Inflammatory macrophage treated with lipopolysaccharide for 4 hours (primary cell): Measurements from ENCODE around the gene PLXNB1.

Experiments used
- DNase-seq: peaks from one replicate; pipeline ENCODE4 v3.0.0-alpha.2; 2020

The PLXNB1 gene

DNA sequence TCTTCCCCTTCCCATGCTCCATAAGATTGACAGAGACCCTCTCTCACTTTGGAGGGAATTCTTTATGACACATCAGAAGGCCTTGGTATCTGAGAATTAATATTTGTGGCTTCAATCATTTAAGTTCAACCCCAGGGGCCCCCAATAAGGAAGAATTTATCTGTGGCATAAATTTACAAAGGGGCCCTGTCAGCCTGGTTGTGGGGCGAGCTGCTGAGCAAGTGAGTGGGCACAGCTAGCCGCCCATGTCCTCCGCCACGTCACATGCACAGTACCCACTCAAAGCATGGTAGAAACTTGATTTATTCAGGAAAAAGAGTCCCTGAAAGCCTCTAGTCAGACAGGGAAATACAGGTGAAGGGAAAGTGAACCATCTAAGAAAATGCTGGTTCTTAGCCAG, 13.3 kb downstream of the PLXNB1 start:
- DNase-seq, result no peak

DNA sequence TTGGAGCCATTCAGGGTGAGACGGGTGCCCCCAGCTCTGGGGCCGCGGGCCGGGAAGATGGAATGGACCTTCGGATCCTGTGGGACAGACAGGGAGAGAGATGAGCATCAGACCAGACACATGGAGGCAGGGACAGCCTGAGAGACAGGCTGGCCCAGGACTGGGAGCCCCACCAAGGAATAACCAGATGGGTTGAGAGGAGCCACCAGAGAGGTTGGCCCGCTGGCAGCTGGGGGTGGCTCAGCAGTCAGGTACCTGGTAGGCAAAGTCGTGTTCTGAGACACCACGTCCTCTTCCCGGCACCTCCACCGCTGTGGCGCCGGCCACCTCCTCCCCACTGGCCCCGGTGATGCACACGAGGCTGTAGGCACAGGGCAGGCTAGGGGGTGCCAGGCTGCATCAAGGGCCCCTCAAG, 13.8 kb downstream of the PLXNB1 start:
- no peak for DNase-seq

DNA sequence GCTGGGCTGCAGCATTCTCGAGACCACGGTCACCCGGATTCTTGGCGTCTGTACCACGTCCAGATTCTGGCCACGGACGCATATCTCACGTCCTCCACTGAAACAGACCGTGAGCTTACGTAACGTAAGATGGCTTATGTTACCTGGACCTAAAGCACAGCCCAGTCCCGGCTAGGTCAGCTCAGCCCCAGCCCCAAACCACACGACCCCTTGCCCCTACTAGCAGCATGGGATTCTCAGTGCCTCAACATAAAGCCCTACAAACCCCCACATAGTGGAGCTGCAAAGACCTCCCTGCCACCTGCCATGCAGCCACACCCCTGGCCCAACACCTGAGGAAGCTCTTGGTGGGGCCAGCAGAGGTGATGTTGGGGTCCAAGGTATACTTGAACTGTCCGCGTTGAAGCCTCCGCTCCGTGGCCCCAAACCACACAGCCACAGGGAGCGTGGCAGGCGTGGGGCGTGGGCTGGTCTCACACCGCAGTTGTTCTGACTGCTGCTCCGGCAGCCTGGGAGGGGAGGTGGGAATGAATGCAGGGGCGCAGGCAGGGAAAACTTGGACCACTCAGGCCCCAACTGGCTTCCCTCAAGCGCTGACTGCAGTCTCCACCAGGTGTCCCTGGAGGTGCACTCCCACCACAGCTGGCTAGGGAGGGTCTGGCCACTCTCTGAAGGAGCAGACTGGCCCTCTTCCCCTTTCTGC, 14.5 kb downstream of the PLXNB1 start:
- DNase-seq, result no peak

DNA sequence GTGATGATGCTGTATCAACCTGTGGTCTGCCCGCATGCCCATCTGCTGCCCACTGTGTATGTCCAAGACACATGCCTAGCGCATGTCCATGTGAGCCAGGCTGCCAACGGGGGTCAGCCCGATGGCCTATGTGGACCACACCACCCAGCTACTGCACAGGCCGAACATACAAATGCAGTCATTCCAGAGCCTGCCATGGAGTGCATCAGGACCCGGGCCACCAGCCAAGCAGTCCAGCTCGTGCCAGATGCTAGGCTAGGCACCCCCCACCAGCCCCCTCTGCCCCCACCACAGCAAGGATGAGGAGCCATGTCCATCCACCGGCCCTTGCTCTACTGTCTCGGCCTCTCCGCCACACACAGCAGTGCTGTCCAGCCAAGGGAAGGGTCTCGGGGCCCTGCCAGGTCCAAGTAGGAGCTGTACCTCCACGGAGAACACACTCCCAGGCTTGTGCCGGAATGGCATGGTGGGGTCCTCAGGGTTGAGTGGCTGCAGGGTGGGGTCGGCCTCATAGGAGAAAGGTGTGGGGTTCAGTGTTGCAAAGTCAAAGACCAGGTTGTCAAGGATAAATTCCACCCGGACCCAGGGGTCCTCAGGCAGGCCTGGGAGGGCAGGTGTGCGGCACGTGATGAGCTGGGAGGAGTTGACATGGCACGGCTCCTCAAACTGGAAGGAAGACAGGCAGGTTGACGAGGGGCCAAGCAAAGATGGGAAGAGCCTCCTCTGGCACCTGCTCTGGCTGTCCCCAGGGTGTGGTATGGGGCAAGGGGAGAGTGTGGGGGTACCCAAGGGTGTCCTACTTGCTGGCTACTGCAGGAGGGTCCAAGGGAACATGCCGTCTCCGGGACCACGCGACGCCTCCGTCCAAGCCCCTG, 15.3 kb downstream of the PLXNB1 start:
- no peak for DNase-seq

DNA sequence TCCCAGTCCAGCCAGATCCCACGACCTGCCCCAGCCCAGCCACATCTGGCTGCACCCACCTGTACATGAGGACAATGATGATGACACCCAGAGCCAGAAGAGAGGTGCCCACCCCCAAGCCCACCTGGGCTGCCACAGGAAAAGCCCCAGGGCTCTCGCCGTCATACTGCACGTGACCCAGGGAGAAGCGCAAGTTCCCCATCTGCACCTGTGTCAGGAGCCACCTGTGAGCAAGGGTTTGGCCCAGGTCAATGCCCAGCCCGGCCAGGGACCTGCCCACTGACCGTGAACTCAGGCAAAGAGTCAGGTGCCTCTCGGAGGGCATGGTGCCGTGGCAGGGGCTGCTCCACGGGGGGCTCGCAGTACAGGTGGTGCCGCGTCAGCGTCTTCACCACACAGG, 16.3 kb downstream of the PLXNB1 start:
- DNase-seq, result no peak

DNA sequence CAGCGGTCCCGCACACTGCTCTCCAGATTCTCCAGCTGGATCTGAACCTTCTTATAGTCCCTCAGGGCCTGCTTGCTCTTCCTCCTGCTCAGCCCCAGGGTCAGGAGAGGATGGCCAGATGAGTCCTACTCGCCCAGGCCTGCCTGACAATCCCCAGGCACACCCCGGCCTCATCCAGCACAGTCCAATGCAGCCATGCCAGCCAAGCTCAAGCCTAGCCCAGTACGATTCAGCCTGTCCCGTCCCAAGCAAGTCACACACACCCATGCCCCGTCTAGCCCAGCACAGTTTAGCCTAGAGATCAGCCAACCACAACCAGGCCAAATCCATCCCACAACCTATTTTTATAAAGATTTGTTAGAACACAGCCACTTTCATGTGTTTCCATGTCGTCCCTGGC, 16.8 kb downstream of the PLXNB1 start:
- no peak for DNase-seq

DNA sequence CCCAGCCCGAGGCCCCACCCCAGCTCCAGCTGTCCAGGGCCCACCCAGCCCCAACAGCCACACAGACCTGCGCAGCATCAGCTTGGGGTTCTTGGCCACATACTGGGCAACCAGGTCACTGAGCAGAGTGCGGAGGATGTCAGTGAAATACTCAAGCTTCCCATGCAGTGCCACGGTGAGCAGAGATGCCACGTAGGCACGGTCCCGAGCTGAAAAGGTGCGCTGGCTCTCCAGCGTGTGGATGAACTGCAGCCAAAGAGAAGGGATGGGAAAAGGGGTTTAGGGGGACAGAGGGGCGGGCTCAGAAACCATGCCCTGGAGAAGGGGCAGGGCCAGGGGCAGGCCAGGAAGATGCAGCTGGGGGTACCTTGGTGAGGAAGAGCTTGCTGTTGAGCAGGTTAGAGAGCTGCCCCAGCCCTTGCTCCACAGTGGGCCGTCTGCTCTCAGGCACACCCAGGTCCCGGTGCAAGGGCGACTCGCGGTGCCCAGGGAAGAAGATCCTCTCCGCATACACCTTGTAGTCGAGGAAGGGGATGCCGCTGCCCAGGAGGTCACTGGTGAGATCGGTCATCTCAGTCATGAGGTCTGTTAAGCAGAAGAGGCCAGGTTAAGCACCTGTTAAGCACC, 17.4 kb downstream of the PLXNB1 start:
- DNase-seq, result no peak

DNA sequence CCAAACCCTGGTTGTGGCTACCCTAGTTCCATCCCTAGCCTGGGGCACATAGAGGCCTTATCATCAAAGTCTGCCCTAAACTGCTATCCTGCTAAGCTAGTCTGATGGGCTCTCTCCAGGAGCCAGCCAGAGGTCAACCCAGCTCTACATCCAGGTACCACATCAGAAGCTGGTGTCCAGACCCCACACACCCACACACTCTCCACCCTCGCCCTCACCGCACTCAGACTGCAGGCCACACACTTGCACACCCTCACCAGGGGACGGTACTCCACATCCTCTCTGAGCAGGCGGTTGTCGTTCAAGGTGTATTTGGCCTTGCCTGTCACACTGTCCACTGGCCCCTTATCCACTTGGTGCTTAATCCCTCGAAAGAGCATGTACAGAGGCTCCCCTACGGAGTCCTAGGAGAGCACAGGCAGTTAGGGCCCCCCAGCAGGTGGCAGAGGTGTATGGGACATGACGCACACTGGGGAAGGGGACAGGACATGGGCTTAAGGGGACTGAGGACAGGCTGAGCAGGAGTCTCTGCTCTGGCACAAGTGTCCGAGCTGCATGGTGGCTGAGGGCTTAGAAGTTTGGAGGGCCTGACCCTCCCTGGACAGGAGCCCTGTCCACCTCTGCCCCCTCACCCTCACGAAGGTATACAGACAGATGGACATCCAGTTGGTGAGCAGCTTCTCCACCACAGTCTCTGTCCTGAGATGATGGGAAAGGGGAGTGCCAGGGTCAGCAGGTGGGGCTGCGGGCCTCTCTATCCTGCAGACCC, 18.1 kb downstream of the PLXNB1 start:
- no peak for DNase-seq

DNA sequence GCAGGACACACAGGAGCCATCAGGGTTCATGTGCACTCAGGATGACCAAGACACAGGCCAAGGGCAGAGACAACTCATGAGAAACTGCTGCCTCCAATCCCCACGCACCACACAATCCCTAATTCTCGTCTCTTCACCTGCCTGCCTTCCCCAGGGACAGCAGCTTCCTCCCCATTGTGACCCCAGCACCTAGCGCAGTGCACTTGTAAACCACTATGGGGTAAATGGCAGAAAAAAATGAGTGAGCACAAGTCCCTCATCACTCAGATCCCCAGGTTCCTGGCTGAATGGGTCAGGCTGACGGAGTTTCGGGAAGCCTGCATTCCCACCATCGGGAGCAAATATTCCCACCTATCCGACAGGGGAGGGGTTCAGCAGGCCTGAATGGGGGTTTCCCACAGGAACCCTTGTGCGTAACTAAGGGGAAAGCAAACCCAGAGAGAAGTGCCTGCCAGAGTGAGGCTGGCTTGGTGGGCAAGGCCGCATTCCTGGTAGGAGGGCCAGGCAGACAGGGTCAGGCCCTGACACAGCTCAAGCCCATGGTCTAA, 18.8 kb downstream of the PLXNB1 start:
- DNase-seq, result no peak

DNA sequence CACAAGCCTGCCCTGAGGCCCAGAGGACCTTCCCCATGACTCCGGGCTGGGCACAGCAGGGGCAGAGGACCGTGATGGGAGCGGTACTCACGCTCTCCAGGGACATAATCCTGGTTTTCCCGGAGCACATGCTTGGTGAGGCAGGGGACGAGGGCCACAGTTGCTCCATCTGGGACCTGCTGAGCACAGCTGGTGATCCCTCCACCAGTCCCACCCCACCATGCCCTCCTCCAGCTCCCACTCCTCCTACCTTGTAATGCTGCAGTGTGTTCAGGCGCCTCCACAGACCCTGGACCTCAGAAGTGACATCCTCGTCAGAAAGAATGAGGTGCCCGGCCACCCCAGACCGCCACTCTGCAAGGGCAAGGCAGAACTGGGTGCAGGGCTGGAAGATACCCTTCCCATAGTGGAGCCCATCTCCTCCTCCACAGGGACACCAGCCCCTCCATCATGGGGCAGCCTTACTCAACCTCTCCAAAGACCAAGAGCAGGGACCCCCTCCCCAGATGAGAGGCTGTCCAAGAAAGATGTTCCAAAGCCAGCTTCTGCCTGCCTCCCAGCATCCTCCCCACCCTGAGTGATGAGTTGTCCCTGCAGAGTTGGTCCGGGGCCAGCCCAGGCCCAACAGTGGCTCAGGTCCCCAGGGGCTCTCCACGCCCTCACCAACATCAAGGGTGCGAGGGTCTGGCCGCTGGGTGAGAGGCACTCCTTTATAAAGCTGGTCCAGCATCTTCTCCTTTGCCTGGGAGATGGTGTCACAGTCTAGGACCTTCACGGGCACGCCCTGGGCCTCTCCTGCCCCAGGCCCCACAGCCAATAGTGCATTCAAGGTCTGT, 19.5 kb downstream of the PLXNB1 start:
- DNase-seq, result no peak

DNA sequence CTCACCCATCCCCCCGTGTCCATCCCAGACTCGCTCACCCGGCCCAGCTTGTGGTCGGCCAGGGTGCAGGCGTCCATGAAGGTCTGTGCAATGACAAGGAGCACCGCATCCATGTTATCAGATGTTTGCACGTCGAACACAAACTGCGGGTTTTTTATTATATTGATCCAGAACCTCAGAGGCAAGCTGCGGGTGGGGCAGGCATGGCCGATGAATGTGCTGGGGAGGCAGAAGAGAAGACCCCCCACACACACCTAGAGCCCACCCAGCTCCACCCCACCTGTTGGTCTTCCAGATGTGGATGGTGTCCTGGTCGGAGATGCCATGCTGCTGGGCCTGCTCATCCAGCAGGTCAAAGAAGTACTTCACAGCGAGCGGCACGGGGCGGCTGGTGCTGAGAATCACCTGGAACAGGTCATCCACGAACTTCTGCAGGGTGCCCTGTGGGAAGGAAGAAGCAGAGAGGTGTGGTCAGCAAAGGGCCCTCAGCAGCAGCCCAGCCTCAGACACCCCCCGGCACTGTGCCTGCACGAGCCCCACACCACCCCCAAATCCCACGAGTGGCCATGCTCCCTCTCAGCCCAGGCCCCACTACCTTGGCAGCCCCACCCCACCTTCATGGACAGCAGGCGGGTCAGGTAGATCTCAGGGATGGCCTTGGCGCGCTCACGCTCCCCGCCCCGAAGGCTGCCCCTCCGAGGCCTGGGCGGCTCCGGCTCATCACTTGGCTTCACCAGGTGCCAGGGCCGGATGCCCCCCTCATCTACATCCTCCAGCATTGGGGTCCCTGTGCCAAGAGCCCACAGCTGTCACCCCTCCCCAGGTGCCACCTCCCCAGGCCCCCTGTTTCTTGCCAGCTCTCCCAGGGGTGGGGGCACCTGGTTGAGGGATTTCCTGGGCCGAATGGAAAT, 20.3 kb downstream of the PLXNB1 start:
- DNase-seq, result no peak

DNA sequence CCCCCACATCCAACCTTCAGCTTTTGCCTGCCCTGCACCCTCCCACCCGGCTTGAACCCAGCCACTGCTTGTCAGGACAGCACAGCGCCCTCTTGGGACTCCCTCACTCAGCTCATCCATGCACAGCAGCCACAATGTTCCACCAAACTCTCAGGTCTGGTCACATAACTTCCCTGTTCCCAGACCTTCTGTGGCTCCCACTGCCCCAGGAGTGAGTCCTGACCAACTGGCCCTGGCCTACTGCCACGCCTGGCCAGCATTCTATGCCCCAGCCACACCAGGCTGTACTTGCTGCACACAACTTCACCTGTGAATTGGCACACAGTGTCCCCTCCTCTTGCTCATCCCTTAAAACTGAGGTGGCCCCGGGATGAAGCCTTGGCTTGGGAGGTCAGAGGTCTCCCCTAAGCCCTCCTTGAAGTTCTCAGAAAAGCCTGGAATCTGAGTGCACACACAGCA, 21.0 kb downstream of the PLXNB1 start:
- no peak for DNase-seq

DNA sequence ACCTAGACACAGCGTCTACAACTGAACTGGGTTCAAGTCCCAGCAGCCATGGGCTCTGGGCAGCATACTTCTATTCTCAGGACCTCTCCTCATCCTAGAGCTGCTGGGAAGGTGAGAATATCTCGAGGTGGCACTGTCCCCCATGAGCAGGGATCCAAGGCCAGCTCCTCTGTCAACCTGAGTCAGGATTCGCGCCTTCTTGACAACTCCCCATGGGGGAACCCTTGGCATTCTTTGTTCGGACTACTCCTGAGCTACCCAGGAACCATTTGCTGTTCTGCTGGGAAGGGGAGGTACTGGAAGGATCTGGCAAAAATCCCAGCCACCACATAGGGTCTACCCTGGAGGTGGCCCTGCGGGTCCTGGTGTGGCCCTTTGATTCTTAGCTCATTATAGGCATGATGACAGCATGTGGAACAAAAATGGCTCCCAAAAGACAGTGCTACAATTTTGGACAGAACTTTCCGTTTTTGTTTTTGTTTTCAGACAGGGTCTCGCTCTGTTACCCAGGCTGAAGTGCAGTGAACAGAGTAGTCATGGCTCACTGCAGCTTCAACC, 22.3 kb downstream of the PLXNB1 start:
- no peak for DNase-seq

DNA sequence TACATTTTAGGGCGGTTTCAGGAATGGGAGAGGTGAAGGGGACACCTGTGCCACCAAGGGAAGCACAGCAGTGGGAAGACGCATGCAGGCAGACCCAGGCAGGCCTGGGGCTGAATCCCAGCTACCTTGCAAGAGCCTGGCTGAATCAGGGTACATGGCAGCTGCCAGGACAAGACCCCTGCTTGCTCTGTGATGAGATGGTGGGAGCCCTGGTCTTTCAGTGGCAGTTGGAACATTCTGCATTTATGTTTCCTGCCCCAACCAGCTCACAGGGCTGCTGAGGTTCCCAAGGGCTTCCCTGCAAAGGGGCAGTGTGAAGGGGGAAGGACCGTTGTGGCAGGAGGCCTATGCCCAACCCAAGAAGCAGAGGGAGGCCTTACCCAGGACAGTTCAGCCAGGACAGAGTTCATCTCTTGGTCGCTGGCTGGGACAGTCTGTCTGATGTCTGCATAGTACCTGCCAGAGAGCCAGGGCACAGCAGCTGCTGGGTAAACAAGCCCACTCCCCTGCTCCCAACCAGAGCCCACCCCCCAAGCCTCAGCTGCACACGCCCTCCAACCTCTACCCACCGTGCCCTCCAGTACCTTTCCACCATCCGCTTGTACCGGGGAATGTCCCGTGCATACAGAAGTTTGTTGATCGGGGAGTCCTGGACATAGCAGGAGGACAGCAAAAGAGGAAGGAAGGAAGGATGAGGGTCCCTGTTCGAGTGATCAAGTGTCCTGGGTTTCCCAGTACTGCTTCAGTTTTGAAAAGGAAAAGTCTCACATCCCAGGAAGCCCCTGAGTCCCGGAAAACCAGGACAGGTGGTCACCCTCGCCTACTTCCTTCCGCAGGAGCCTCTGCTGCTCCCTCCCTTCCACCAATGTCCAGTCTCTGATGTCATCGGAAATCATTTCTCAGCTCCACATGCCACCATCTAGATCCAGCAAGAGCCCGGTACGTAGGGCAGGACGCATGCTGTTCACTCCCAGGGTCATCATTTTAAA, 23.1 kb downstream of the PLXNB1 start:
- no peak for DNase-seq

DNA sequence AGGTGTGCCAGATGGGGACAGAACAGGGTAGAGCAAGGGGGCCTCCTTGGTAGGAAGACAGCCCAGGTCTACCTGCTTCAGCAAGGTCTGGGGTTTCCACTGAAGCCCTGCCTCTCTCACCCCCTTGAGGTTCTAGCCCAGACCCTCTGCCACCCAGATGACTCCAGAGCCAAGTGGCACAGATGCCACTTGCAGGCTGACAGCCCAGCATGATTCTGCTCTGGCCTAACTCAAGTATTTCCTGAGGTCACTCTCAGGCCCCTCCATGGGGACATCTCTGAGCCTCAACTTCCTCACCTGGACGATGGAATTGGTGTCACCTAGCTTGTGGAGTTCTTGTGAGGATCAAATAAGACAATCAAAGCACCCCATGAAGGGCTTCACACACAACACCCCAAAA, 23.9 kb downstream of the PLXNB1 start:
- DNase-seq, result no peak

DNA sequence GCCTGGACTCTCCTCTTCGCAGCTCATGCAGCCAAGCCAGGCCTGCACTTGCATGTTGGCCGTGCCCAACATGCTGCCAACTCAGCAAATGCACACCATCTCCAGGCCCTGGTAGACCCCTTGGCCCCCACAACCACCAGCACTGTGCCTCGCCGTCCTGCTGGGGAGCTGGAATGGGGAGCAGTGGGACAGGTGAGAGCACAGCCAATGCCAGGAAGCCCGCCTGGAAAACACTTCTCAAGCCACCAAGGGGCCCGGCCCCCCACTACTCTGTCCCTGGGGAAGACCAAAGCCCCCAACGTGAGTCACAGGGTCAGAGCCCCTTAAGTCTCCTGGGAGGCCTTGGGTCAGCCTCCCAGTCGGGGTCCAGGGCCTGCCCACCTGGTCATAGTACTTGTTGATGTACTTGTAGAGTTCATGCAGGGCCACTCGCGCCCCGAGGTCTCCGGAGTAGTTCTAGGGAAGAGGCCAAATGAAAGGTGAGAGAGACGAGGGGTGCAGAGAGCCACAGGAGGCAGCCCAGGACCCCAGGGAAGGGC, 24.5 kb downstream of the PLXNB1 start:
- no peak for DNase-seq

DNA sequence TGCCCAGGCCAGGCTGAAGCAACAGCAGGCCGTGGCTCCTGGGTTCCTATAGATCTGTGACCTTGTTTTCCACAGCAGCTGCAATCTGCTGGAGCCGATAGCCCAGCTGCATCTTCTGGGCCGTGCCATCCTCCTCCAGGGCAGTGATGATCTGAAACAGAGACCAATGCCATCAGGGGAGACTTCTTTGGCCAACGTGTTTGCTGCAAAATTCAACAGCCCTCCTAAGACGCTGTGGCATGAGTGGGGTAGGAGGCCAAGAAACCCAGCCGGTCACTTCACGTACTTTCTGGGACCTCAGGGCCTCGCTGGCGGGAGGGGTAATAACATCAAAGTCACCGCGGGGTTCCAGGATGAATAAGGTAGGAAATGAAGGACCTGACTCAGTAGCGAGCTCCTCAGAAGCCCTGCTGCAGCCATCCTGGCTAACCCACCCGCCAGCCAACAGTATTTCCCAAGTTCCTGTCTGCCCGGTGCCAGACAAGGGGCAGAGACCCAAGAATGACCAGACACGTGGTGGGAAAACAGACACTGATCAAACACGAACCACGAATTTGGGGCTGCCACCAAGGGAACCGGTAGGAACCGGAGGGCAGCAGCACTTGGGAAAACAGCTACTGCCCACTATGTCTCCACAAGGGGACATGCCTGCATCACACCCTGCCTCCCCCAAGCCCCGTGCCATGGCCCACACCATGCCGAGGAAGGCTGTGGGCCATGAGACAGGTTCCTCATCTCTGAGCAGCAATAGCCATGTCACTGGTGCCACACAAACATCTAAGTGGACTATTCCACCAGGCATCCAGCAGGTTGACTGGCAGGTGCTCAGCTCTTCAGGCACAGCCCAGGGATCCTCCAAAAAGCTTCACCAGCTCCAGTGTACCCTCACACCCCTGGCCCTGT, 25.2 kb downstream of the PLXNB1 start:
- DNase-seq, result no peak
